ENCODE measurements around the gene TMEM151B.
A peak's percentile ranks its signal among the peaks of the same experiment; 100 is the strongest.
"Not testable (repeated sequence)": the region's sequence is repeated elsewhere in the genome, so short reads cannot be mapped to it uniquely, and the experiment has no call there.

Gene TMEM151B

DNA sequence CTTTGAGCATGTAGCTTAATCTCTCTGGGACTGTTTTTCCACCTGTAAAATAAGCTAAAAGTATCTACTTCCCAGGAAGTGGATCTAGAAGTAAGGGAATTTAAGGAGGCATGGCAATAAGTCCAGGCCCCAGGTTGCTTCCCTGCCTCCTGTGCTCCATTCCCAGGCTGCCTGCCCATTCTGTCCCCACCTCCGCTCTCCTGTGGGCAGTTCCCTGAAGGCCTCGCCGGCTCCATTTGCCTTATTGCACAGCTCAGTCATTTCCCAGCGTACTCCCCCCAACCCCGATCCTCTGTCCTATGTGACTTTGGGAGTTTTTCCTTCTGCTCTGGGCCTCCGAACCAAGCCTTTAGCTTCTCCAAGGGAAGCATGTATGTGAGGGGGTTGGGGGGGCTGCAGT, 42.2 kb upstream of the TMEM151B start:
- TF ChIP-seq POLR2A (IDR thresholded peaks at IDR 0.05; ENCODE audit: low read depth, low read length) = no peak
- no peak for FAIRE-seq
- DNase-seq (ENCODE audit: insufficient read length, low spot score) = no peak

- no peak for FAIRE-seq
- TF ChIP-seq POLR2A (IDR thresholded peaks at IDR 0.05; ENCODE audit: low read depth, low read length) = no peak
- DNase-seq (ENCODE audit: insufficient read length, low spot score) = no peak
Observed at GRCh38 chr6:44228433-44228832, 41.8 kb upstream of the TMEM151B start.

GRCh38 chr6:44228836-44229235, 41.4 kb upstream of the TMEM151B start:
- FAIRE-seq = no peak
- no peak for DNase-seq (ENCODE audit: insufficient read length, low spot score)
- TF ChIP-seq POLR2A (IDR thresholded peaks at IDR 0.05; ENCODE audit: low read depth, low read length) = no peak

DNA sequence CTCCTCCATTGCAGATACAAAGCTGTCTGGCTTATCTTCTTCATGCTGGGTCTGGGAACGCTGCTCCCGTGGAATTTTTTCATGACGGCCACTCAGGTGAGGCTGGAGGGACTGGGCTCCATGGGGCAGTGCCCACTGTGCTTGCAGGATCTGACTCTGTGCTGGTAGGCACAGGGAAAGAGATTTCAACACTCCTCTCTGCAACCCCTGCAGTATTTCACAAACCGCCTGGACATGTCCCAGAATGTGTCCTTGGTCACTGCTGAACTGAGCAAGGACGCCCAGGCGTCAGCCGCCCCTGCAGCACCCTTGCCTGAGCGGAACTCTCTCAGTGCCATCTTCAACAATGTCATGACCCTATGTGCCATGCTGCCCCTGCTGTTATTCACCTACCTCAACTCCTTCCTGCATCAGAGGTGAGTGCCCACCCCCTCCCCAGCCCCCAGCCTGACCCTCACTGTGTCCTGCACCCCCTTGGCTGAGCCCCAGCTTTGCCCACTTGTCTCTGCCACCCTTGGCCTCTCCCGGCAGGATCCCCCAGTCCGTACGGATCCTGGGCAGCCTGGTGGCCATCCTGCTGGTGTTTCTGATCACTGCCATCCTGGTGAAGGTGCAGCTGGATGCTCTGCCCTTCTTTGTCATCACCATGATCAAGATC, 40.7 kb upstream of the TMEM151B start:
- TF ChIP-seq POLR2A (IDR thresholded peaks at IDR 0.05; ENCODE audit: low read depth, low read length) = no peak
- no peak for DNase-seq (ENCODE audit: insufficient read length, low spot score)
- FAIRE-seq = no peak

- no peak for TF ChIP-seq POLR2A (IDR thresholded peaks at IDR 0.05; ENCODE audit: low read depth, low read length)
- no peak for FAIRE-seq
- DNase-seq (ENCODE audit: insufficient read length, low spot score) = no peak
Observed at GRCh38 chr6:44230034-44230675, 40.1 kb upstream of the TMEM151B start.

DNA sequence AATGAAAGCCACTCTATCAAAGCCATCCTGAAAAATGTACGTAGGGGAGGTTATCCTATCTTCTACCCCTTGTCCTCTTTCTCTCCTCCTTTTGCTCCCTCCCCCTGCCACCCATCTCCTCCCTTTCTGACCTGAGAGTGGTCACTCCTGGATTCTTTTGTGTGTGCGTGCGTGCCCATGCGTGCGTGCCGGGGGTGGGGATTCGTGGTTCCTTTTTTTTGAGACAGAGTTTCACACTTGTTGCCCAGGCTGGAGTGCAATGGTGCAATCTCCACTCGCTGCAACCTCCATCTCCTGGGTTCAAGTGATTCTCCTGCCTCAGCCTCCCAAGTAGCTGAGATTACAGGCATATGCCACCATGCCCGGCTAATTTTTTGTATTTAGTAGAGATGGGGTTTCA, 38.8 kb upstream of the TMEM151B start:
- FAIRE-seq; DNase-seq (ENCODE audit: insufficient read length, low spot score): not testable (repeated sequence)

DNA sequence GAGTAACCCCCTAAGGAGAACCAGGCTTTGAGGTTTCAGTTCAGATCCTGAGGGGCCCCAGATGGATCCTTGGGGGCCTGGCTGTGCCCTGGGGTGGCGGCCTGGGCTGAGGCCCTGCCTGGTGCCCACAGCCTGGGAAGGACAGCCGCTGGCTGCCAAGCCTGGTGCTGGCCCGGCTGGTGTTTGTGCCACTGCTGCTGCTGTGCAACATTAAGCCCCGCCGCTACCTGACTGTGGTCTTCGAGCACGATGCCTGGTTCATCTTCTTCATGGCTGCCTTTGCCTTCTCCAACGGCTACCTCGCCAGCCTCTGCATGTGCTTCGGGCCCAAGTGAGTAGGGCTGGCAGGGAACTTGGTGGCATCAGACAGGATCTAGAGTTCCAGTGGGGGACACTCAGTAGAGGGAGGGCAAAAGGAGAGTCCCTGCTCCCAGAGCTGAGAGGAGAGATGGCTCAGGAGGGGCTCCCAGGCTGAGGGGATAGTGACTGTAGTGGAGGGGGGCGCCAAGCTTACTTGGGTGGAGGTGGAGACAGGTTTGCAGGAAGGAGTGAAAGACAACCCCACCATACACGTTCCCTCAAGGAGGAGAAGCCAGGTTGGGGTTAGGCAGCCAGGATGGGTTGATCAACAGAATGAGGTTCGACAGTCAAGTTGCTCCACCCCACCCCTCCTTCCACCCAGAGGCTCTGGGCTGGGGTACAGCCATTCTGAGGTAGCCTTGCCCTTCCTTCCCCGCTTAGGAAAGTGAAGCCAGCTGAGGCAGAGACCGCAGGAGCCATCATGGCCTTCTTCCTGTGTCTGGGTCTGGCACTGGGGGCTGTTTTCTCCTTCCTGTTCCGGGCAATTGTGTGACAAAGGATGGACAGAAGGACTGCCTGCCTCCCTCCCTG, 37.3 kb upstream of the TMEM151B start:
- no peak for DNase-seq (ENCODE audit: insufficient read length, low spot score)
- no peak for FAIRE-seq
- TF ChIP-seq POLR2A (IDR thresholded peaks at IDR 0.05; ENCODE audit: low read depth, low read length) = no peak

DNA sequence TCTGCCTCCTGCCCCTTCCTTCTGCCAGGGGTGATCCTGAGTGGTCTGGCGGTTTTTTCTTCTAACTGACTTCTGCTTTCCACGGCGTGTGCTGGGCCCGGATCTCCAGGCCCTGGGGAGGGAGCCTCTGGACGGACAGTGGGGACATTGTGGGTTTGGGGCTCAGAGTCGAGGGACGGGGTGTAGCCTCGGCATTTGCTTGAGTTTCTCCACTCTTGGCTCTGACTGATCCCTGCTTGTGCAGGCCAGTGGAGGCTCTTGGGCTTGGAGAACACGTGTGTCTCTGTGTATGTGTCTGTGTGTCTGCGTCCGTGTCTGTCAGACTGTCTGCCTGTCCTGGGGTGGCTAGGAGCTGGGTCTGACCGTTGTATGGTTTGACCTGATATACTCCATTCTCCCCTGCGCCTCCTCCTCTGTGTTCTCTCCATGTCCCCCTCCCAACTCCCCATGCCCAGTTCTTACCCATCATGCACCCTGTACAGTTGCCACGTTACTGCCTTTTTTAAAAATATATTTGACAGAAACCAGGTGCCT, 36.6 kb upstream of the TMEM151B start:
- no peak for TF ChIP-seq POLR2A (IDR thresholded peaks at IDR 0.05; ENCODE audit: low read depth, low read length)
- DNase-seq (ENCODE audit: insufficient read length, low spot score) (no peak), FAIRE-seq (no peak)

GRCh38 chr6:44234101-44235025, 35.9 kb upstream of the TMEM151B start:
- FAIRE-seq = no peak
- no peak for TF ChIP-seq POLR2A (IDR thresholded peaks at IDR 0.05; ENCODE audit: low read depth, low read length)
- DNase-seq (ENCODE audit: insufficient read length, low spot score) = peak; percentile 87

GRCh38 chr6:44235269-44235668, 35.0 kb upstream of the TMEM151B start:
- DNase-seq (ENCODE audit: insufficient read length, low spot score) (no peak), FAIRE-seq (no peak)
- TF ChIP-seq POLR2A (IDR thresholded peaks at IDR 0.05; ENCODE audit: low read depth, low read length) = no peak

- TF ChIP-seq POLR2A (IDR thresholded peaks at IDR 0.05; ENCODE audit: low read depth, low read length) = no peak
- no peak for FAIRE-seq
- no peak for DNase-seq (ENCODE audit: insufficient read length, low spot score)
Observed at GRCh38 chr6:44235891-44236516, 34.2 kb upstream of the TMEM151B start.

- peak; percentile 92 for FAIRE-seq
- TF ChIP-seq POLR2A (IDR thresholded peaks at IDR 0.05; ENCODE audit: low read depth, low read length) = peak; percentile 71
- DNase-seq (ENCODE audit: insufficient read length, low spot score) = peak; percentile 99
Observed at GRCh38 chr6:44237021-44237812, 33.0 kb upstream of the TMEM151B start.
